ENCODE measurements around the gene KAT6B.
A peak's percentile ranks its signal among the peaks of the same experiment; 100 is the strongest.
"Not testable (repeated sequence)": the region's sequence is repeated elsewhere in the genome, so short reads cannot be mapped to it uniquely, and the experiment has no call there.

The KAT6B gene

GRCh38 chr10:74826142-74827044 is at the start of gene KAT6B:
KAT6B (plus strand) TSS chr10:74826600; CDS start chr10:74842858, 16,258 bp downstream.
- peak; percentile 100 for DNase-seq (ENCODE audit: low read depth in 2 of 2)

GRCh38 chr10:74778436-74779094 is 47.8 kb upstream of the KAT6B start:
- DNase-seq (ENCODE audit: low read depth in 2 of 2) = no peak

GRCh38 chr10:74781870-74782269 is 44.5 kb upstream of the KAT6B start:
- DNase-seq (ENCODE audit: low read depth in 2 of 2) = not testable (repeated sequence)

- no peak for DNase-seq (ENCODE audit: low read depth in 2 of 2)
Observed at GRCh38 chr10:74784462-74784861, 41.9 kb upstream of the KAT6B start.

GRCh38 chr10:74786126-74786525 is 40.3 kb upstream of the KAT6B start:
- DNase-seq (ENCODE audit: low read depth in 2 of 2) = no peak

GRCh38 chr10:74787457-74787856 is 38.9 kb upstream of the KAT6B start:
- no peak for DNase-seq (ENCODE audit: low read depth in 2 of 2)

GRCh38 chr10:74791979-74792378 is 34.4 kb upstream of the KAT6B start:
- not testable (repeated sequence) for DNase-seq (ENCODE audit: low read depth in 2 of 2)

GRCh38 chr10:74792726-74793125 is 33.7 kb upstream of the KAT6B start:
- no peak for DNase-seq (ENCODE audit: low read depth in 2 of 2)

- DNase-seq (ENCODE audit: low read depth in 2 of 2) = not testable (repeated sequence)
Observed at GRCh38 chr10:74793240-74793639, 33.2 kb upstream of the KAT6B start.

GRCh38 chr10:74794531-74794930 is 31.9 kb upstream of the KAT6B start:
- no peak for DNase-seq (ENCODE audit: low read depth in 2 of 2)

GRCh38 chr10:74797550-74797949 is 28.9 kb upstream of the KAT6B start:
- no peak for DNase-seq (ENCODE audit: low read depth in 2 of 2)

- DNase-seq (ENCODE audit: low read depth in 2 of 2) = no peak
Observed at GRCh38 chr10:74799721-74800221, 26.6 kb upstream of the KAT6B start.

- no peak for DNase-seq (ENCODE audit: low read depth in 2 of 2)
Observed at GRCh38 chr10:74801447-74801846, 25.0 kb upstream of the KAT6B start.

GRCh38 chr10:74808501-74808900 is 17.9 kb upstream of the KAT6B start:
- no peak for DNase-seq (ENCODE audit: low read depth in 2 of 2)

GRCh38 chr10:74810087-74810486 is 16.3 kb upstream of the KAT6B start:
- DNase-seq (ENCODE audit: low read depth in 2 of 2) = no peak

GRCh38 chr10:74813381-74814259 is 12.8 kb upstream of the KAT6B start:
- DNase-seq (ENCODE audit: low read depth in 2 of 2) = no peak

GRCh38 chr10:74814797-74815196 is 11.6 kb upstream of the KAT6B start:
- DNase-seq (ENCODE audit: low read depth in 2 of 2) = no peak

GRCh38 chr10:74816824-74817498 is 9.4 kb upstream of the KAT6B start:
- DNase-seq (ENCODE audit: low read depth in 2 of 2) = no peak

GRCh38 chr10:74821501-74821900 is 4.9 kb upstream of the KAT6B start:
- DNase-seq (ENCODE audit: low read depth in 2 of 2) = no peak

- no peak for DNase-seq (ENCODE audit: low read depth in 2 of 2)
Observed at GRCh38 chr10:74822101-74822500, 4.3 kb upstream of the KAT6B start.

- DNase-seq (ENCODE audit: low read depth in 2 of 2) = no peak
Observed at GRCh38 chr10:74822521-74823089, 3.8 kb upstream of the KAT6B start.
